Tibial nerve (tissue), 3 donors: ENCODE measurements around the gene FDX1.

Source experiments
- CTCF ChIP-seq, 5 experiments: fragments of 200-600 bp in 3 of 5; fragments of 450-650 bp in 2 of 5; sonication (generic) in 3 of 5; IDR thresholded peaks; one replicate each; pipeline ENCODE4 v1.5.1; 2016 to 2019; ENCODE audit warnings: antibody characterized with exemption in 5 of 5, mild to moderate bottlenecking in 3 of 5, moderate library complexity in 2 of 5
- POLR2A ChIP-seq, 2 donors: fragments of 450-650 bp; IDR thresholded peaks; one replicate each; pipeline ENCODE4 v1.6.1; 2017; ENCODE audit warnings: antibody characterized with exemption in 2 of 2, mild to moderate bottlenecking in 2 of 2, moderate library complexity in 2 of 2

- no peak for TF ChIP-seq CTCF (IDR thresholded peaks at IDR 0.05)
- TF ChIP-seq POLR2A (IDR thresholded peaks at IDR 0.05), result no peak
Observed at GRCh38 chr11:110507328-110507727, 77.6 kb downstream of the FDX1 start.
